GM19463 (cell line): ENCODE results near the gene ITGA8.
"Not testable (repeated sequence)": the region's sequence is repeated elsewhere in the genome, so short reads cannot be mapped to it uniquely, and the experiment has no call there.

Experiments used
- ATAC-seq: cut with Tn5 transposase; IDR thresholded peaks from one replicate; pipeline ENCODE4 v1.9.1; 2021; ENCODE audit warnings: mild to moderate bottlenecking, moderate library complexity; ENCODE audit not compliant: unreplicated experiment

The ITGA8 gene

DNA sequence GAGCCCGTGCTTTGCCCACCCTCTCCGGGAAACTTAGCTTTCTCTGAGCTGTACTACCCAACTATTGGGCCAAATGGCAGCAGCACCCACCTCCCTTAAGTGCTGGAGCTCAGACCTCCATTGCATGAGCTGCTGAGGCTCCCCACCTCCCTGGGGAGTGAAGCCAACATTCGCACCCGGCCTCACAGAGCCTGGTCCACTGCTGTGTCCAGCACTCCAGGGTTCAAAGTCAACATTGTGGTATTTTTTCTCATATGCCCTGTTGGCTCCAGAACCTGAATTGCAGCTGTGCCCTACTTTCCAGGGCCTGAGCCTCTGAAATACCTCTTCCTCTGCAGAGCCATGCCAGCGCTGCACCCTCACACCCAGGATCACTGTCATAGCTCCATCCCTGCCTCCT is 29.7 kb downstream of the ITGA8 start:
- no peak for ATAC-seq

DNA sequence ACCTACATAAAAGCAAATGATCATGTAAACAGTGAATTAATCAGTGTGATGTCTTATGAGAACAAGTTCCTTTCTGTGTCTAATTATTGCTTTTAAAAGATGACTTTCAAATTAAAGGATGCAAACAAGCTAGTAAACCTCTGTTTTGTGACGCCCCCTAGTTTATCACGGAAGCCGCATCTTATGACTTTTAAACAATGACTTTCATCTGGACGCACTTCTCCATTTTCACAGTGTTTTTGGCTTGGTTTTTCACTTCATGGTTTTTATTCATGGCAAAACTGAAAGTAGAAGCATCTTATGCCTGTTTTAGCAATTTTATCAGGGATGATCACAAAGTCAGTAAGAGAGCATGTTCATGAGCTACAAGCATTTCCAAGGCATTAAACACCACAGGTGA is 35.0 kb downstream of the ITGA8 start:
- ATAC-seq, result no peak

DNA sequence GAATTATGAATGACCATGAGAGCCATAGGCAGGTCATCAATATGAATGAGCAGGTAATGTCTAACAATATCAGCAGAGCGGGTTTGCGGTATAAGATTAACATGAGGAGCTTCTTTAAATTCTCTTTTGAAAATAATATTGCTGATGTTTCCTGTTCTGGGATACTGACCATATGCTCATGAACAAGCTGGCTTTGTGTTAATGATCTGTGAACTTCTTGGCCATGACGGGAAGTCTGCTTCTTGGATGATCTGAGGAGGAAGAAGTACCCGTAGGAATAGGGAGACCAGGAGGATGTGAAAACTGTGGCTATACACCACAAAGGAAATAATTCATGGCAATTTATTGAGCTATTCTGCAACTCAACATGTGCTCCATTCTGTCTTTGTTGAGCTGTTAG is 38.6 kb downstream of the ITGA8 start:
- ATAC-seq, result no peak

DNA sequence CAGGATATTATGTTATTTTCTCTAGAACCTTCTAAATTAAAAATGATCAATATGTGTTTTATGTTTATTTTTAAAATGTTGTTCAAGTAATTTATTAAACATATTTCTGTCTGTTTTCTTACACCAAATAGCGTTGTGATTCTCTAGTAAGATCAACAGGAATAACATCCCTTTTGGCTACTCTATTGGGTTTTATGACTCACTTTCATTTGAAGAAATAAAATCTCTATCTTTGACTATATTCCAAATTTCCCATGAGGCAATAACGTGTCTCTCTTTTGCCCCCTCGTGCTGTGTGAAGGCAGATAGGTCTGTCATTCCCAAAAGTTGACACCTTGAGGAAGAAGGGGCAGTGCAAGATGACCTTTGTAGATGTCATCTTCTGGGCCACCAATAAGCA is 40.9 kb downstream of the ITGA8 start:
- ATAC-seq, result no peak

DNA sequence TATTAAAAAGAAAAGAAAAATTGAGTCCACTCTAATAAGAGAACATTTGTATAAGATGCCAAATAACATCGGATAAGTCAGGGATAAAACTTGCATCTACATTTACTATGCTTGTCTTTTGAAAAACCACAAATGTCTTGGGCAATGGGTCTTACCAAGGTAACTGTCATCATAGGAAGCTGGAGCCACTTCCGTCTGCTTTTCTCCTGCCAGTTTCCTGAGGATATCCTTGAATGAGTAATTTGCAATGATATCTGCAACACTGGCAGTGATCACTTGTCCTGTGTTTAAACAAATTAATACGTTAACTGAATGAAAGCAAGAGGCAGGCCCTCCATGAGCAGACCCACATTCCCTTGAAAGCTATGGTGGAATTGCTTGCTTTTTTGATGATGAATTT is 47.3 kb downstream of the ITGA8 start:
- ATAC-seq, result no peak

DNA sequence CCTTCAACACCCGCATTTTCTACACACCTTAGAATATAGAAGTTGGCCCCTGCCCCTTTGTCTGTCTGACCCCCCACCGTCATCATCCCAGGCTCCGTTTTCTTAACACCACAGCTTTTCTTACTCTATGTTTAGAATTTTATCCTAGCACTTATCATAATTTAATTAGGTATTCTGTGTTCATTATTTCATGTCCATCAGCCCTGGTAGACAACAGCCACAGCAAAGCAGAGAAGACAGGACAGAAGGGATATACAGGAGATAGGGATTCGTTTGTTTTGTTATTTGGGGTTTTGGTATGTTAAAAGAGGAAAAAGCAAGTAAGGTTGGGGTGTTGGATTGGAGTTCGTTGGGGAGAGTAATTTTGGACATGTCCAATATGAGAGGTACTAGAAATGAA is 48.8 kb downstream of the ITGA8 start:
- ATAC-seq, result no peak

DNA sequence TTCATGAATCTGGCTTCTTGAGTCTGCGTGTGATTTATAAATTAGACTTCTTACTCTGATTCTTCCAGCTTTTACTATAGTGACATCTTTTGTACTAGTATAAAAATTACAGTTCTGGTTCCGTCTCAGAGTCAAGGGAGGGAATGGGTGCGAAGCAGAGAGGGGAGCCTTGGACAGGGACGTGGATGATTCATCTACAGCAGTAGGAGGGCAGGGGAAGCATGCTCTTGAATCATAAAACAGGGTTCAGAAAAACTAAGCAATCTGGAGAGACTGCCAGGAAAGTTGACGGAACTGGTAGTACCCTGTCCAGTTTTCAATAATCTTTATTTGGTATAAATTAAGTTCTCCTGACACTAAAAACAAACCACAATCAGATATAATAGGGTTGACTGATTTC is 58.1 kb downstream of the ITGA8 start:
- ATAC-seq, result no peak

DNA sequence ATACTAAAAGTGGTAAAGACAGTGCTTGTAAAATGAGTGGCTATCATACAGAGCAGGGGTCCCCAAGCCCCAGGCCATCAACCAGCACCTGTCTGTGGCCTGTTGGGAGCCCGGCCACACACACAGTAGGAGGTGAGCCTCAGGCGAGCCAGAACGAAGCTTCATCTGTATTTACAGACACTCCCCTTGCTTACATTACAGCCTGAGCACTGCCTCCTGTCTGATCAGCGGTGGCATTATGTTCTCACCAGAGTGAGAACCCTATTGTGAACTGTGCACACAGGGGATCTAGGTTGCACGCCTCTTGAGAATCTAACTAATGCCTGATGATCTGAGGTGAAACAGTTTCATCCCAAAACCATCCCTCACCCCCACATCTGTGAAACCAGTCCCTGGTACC is 58.7 kb downstream of the ITGA8 start:
- ATAC-seq, result no peak

DNA sequence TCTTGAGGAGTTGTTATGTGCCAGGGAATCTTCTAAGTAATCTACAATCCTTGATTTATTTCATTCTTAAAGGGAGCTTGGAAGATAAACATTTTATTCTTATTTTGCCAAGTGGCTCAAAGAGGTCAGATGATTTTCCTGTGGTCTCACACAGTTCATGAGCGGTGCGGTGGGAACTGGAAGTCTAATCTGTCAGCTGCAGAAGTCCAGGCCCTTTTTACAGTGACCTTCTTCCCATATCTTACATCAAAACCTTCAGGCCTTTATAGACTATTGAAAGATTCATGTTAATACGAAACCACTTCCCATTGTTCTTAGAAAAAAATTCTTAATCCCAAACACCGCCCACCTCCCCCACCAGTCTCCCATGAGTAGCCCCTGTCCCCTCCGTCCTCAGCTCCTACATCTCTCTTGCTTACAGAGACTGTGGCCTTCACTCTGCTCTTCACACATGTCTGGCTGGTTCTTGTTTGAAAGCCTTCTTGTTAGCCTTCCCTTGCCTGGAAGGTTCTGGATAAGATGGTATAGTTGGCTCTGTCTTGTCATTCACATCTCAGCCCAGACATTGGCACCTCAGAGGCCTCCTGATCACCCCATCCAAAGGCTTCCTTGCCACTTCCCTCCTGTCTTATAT is 61.5 kb downstream of the ITGA8 start:
- no peak for ATAC-seq

DNA sequence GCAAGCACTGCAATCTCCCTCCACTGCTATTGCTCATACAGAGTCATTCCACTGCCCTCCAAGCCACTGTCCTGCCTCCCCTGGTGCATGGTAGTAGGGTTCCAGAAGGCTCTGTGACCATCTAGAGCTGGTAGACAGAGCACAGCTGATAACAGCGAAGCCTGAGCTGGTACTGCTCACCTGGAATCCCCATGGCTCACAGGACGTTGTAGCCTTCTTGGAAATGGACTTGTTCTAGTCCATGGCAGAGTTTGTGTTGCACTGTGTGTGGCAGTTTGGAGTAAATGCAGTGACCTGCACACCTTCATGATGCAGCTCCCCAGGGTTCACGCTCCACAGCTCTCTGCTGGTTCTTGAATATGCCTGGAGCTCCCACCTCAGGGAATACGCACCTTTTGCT is 67.0 kb downstream of the ITGA8 start:
- no peak for ATAC-seq

DNA sequence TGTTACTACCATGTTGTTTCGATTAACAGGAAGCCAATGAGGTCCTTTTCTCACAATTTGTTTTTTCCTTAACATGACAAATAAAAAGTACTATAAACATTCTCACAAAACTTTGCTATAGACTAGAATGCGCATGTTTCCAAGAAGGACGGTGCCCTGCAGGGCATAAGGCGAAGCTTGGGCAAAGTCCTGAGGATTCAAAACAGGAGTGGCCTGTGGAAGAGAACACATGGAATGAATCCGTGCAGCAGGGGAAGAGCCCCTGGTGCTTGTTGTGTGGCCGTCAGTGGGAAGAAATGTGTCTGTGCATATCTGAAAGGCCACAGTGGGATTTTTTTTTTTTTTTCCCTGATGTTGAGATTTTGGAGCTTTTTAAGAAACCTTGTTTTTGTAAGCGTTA is 67.6 kb downstream of the ITGA8 start:
- ATAC-seq, result no peak

DNA sequence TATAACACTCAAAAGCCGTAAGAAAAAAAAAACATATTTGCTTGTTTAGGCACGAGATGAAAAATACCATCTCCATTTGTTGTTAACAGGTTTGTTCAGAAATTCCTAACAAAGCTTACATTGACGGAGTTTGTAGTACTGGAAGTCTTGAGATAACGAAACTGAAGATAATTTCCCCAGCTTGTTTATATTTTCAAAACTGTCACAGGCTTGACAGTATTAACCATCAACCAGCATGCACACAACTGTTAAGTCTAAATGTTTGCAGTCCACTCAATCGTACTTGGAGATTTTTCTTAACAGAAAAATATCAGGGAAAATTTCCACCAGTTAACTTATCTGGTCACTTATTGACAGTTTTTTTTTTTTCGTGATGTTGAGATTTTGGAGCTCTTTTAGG is 68.5 kb downstream of the ITGA8 start:
- no peak for ATAC-seq

DNA sequence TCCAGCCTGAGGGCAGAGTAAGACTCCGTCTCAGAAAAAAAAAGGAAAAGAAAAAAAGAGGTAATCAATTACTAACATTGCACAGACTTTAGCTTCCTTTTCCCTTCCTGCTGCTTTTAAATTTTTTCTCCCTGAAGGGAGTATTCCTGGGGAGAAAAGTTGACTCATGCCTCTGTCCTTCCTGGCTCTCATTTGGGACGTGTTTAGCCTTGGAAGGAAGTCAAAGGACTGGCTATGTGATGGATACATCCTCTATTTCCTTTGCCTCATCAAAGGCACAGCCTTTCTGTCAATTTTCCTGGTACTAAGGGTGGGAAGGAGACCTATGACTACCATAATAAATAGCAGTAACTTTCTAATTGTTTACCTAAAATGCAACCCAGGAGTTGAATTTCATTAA is 77.6 kb downstream of the ITGA8 start:
- no peak for ATAC-seq

DNA sequence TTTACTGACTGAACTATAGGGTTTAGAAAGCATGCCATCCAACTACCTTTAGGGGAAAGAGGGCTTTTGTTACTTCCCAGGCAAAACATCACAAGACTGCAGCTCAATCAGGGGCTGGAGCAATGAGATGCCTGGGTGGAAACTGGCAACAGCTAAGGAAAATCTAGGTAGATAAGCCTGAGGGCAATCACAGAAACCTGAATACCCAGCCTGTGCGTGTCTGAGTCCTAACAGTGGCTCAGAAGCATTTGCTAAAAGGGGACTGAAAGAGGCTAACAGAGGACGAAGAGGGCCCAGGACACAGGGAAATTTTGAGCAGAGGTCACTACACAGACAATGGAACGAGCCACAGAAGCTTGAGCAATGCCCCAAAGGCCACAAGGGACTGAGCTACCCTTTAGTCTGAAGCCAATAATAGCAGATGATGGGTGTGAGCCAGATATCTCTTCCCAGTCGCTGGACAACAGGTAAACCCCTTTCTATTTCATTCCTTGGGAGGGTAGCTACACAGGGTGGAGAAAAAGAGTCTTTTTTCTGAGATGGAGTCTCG is 79.1 kb downstream of the ITGA8 start:
- ATAC-seq, result no peak

DNA sequence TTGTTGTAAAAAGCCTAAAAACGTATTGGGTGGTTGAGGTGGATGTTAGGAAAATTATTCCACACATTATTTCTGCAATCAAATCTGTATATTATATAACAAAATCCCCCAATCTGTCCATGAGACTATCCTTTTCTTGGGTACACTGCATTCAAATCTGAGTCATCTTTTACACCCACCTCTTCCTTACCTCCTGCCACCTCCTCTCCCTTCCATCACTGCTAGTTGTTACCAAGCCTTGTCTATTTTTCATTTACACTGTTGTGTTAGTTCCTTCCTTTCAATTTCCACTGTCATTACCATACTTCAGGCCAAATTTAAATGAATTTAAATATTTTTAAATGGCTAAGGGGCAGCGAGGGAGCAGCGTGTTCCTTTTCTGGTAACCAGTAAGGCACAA is 83.3 kb downstream of the ITGA8 start:
- ATAC-seq, result no peak

DNA sequence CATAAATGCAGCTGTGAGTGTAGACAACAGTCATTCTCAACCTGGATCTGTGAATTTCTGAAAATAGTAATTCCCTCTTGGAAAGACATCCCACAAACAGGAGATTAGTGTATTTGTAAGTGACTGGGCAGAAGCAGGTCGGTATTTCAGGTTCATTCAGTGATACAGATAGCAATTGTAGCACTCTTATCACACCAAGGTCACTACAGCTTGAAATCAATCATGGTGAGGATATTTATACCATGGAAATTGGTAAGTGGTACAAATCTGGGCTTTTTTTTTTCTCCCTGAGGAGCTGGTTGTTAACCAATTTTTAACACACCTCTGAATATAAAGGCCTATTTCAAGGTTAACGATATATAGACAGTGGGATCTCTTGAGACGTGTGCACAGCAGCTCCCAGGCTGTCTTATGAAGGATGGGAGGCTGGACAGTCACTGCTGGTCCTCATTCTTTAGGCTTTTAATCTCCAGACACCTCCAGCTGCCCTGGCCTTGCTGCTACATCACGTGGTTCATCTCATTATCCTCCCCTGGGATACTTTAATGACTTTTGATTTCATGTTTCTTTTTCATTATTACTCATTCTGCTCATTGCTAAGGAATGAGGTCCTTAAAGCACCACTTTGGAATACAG is 87.1 kb downstream of the ITGA8 start:
- ATAC-seq, result no peak

DNA sequence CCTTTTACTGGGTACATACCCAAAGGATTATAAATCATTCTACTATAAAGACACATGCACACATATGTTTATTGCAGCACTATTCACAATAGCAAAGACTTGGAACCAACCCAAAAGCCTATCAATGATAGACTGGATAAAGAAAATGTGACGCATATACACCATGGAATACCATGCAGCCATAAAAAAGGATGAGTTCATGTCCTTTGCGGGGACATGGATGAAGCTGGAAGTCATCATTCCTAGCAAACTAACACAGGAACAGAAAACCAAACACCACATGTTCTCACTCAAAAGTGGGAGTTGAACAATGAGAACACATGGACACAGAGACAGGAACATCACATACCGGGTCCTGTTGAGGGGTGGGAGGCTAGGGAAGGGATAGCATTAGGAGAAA is 88.5 kb downstream of the ITGA8 start:
- not testable (repeated sequence) for ATAC-seq

DNA sequence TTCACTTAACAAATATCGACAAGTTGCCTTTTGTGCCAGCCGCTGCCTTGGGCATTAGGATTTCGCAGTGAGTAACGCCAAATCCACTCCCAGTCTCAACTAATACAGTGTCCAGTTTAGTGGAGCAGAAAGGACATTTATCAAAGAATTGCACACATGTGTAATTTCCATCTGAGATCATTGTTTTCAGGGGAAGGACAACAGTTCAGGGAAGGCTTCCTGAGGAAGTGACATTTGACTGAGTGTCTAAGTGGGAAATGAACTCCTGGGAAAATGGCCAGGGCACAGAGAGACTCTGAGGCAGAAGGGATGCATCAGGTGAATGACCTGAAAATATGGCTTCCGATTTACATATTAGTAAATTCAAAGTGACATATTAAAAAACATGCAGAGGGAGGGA is 89.4 kb downstream of the ITGA8 start:
- no peak for ATAC-seq

DNA sequence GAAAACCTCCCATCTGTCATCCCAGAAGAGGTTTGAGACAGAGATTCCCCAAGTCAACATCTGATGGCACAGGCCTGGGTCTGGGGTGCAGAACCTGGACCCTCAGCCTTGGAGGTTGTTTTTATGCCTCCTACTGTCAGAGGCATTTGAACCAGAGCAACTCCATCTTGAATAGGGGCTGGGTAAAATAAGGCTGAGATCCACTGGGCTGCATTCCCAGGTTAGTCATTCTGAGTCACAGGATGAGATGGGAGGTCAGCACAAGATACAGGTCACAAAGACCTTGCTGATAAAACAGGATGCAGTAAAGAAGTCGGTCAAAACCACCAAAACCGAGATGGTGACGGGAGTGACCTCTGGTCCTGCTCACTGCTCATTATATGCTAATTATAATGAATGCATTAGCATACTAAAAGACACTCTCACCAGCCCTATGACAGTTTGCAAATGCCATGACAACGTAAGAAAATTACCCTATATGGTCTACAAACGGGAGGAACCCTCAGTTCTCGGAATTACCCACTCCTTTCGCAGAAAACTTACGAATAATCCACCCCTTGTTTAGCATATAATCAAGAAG is 92.0 kb downstream of the ITGA8 start:
- ATAC-seq, result no peak

DNA sequence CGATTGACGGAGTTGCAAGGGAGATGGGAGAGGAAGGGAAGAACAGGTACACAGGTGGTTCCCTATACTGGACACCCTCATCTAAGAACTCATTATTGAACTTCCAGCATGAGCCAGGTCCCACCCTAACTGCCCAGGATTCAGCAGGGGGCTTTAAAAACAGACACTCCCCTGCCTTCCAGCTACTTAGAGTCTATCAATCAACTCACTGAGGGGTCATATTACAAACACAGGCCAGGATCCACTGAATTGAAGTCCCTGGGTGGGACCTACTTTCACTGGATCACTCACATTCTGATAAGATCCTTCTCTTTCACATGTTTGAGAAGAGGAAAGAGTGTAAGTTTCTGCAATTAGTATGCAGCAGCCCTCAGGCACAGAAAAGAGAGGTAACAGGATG is 92.8 kb downstream of the ITGA8 start:
- ATAC-seq, result no peak

DNA sequence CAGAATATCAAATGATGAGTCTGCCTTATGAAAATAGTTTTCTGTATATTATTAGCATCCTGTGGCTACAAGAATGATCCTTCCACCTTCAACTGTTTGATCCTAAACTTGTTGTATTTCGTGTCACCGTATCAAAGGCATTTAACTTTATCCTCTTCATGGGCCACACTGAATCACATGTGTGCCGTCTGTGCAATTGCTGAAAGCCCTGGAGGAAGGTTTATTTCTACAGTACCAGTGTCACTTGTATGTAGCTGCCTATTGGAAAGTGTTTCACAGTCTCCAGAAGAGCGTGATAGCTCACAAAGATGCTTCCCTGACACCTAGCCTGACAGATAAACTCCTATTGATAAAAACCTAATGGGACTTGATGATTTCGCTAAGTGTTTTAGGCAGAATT is 94.5 kb downstream of the ITGA8 start:
- ATAC-seq, result no peak

DNA sequence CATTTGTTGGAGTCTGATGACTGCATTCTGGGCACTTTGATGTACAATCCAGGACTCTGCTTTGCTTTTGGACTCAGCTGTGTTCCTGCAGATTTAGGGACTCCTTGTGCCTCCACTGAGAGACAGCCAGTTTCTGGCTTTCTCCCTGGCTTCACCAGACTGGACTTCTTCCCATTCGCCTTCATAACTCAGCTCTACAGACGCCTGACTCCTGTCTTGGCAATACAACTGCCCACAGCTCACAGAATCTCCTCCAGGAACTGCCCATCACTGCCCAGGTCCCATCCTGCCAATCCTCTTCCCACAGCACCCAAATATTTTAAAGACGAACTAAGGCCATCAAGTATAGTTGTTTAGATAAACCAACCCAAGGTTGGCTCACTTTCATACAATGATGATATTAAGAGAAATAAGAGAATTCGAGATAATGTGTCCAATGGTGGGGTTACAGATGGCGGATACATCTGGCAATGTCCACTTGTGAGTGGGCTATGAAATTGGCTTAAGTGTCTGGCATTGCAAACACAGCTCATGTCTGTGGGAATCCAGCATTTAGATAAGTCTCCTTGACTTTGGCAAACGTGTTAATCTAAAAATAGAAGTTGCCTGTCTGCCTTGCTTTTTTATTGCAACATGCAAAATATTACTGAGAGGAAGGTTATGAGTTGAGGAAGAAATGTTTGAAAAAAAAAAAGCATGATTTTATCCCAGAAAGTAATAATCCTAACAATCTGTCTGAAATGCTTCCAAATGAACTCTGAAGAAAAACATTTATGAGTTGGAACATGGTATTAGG is 95.1 kb downstream of the ITGA8 start:
- no peak for ATAC-seq
